H1 (cell line): Measurements from ENCODE around the gene TBK1. TPM values are rescaled to one million over a fixed set of nuclear protein-coding genes. Genes with fewer than 3 reads are reported as not detected.

Source experiments
- CTCF ChIA-PET: fragments of 300-600 bp; sonication (Branson Sonifier 250); formaldehyde crosslinking; loops from one replicate; lab custom pipeline; 2021; ENCODE audit not compliant: partially characterized antibody; lab: Charles Lee
- POLR2A ChIA-PET: fragments of 300-600 bp; sonication (Branson Sonifier 250); formaldehyde crosslinking; loops from one replicate; lab custom pipeline; 2021; ENCODE audit warnings: inconsistent platforms; ENCODE audit not compliant: partially characterized antibody; lab: Charles Lee
- DNase-seq, 2 experiments: peaks; one replicate each; pipeline versions ENCODE4 v3.0.0 to v3.0.0-alpha.2; 2010 to 2022; ENCODE audit warnings: low spot score in 2 of 2, low read depth in 1 of 2, mixed read lengths in 1 of 2
- FAIRE-seq: peaks from 2 replicates; lab custom pipeline; 2011; peaks lifted over from hg19 to GRCh38; lab: Jason Lieb, UNC
- H2AFZ ChIP-seq: 2 replicates; pipeline ENCODE4 v1.8.1; 2012; ENCODE audit warnings: low read length, inconsistent platforms
- H2AK5ac ChIP-seq: 2 replicates; pipeline ENCODE4 v1.6.1; 2013; ENCODE audit warnings: low read depth, low read length
- H2BK120ac ChIP-seq: replicated peaks from 2 replicates; pipeline ENCODE3; 2013; ENCODE audit warnings: low read depth, low read length, inconsistent platforms
- H2BK12ac ChIP-seq: 2 replicates; pipeline ENCODE4 v1.6.1; 2013; ENCODE audit warnings: low read depth, low read length
- H2BK15ac ChIP-seq: 2 replicates; pipeline ENCODE4 v1.6.1; 2013; ENCODE audit warnings: low read length
- H2BK20ac ChIP-seq: 2 replicates; pipeline ENCODE4 v1.6.1; 2013; ENCODE audit warnings: low read length
- H2BK5ac ChIP-seq: 2 replicates; pipeline ENCODE4 v1.6.1; 2013; ENCODE audit warnings: low read depth, low read length
- H3K14ac ChIP-seq: 2 replicates; pipeline ENCODE4 v1.6.1; 2013; ENCODE audit warnings: inconsistent platforms; ENCODE audit not compliant: insufficient read length
- H3K18ac ChIP-seq: 2 replicates; pipeline ENCODE4 v1.6.1; 2013; ENCODE audit warnings: low read length; ENCODE audit errors: extremely low read depth
- H3K23ac ChIP-seq: 2 replicates; pipeline ENCODE4 v1.6.1; 2013; ENCODE audit warnings: inconsistent platforms; ENCODE audit not compliant: insufficient read length
- H3K23me2 ChIP-seq: 2 replicates; pipeline ENCODE4 v1.6.1; 2013; ENCODE audit warnings: low read depth, low read length
- H3K27ac ChIP-seq: 2 replicates; pipeline ENCODE4 v1.6.1; 2011; ENCODE audit warnings: low read depth, low read length, inconsistent platforms
- H3K27me3 ChIP-seq, 4 experiments: replicated peaks in 1 of 4; 1 replicate in 1 of 4; 2 replicates in 3 of 4; pipeline versions ENCODE4 v1.6.1 to v1.8.1; 2011 to 2013; ENCODE audit warnings: low read length in 3 of 4, mild to moderate bottlenecking in 3 of 4, inconsistent platforms in 2 of 4, mixed read lengths in 2 of 4, moderate library complexity in 1 of 4; ENCODE audit not compliant: control insufficient read depth in 3 of 4, insufficient read depth in 3 of 4; ENCODE audit errors: extremely low read depth in 1 of 4
- H3K36me3 ChIP-seq, 4 experiments: 2 replicates each; pipeline versions ENCODE4 v1.6.1 to v1.8.1; 2011 to 2013; ENCODE audit warnings: mild to moderate bottlenecking in 4 of 4, low read length in 3 of 4, moderate library complexity in 2 of 4, control low read depth in 1 of 4, inconsistent platforms in 1 of 4; ENCODE audit not compliant: insufficient read depth in 4 of 4, control insufficient read depth in 2 of 4
- H3K4ac ChIP-seq: replicated peaks from 2 replicates; pipeline ENCODE3; 2013; ENCODE audit warnings: low read length, low read depth, mixed read lengths, inconsistent platforms; ENCODE audit not compliant: insufficient read length
- H3K4me1 ChIP-seq, 4 experiments: replicated peaks in 1 of 4; 1 replicate in 1 of 4; 2 replicates in 3 of 4; pipeline versions ENCODE4 v1.6.1 to v1.8.1; 2011 to 2013; ENCODE audit warnings: low read length in 3 of 4, inconsistent platforms in 2 of 4, mixed read lengths in 1 of 4; ENCODE audit not compliant: insufficient read depth in 4 of 4, control insufficient read depth in 3 of 4
- H3K4me2 ChIP-seq, 2 experiments: 2 replicates each; pipeline versions ENCODE4 v1.6.1 to v1.8.1; 2011 to 2013; ENCODE audit warnings: low read depth in 2 of 2, low read length in 2 of 2, control low read depth in 1 of 2, inconsistent platforms in 1 of 2, mild to moderate bottlenecking in 1 of 2; ENCODE audit not compliant: insufficient read depth in 1 of 2
- H3K4me3 ChIP-seq, 4 experiments: fragments of 200-600, 300-600 bp in 1 of 4; sonication (generic), shearing (Covaris generic), sonication (Bioruptor Twin) in 1 of 4; 2 replicates each; pipeline versions ENCODE4 v1.5.1 to v1.8.1; 2011 to 2016; ENCODE audit warnings: low read length in 4 of 4, low read depth in 3 of 4, control low read depth in 2 of 4, inconsistent platforms in 2 of 4, mild to moderate bottlenecking in 2 of 4, mixed read lengths in 1 of 4, moderate library complexity in 1 of 4; ENCODE audit not compliant: insufficient read depth in 2 of 4; ENCODE audit errors: extremely low read depth in 1 of 4
- H3K56ac ChIP-seq: replicated peaks from 2 replicates; pipeline ENCODE3; 2013; ENCODE audit warnings: low read depth, mild to moderate bottlenecking, mixed read lengths, low read length, inconsistent platforms; ENCODE audit not compliant: insufficient read length
- H3K79me1 ChIP-seq: 2 replicates; pipeline ENCODE4 v1.6.1; 2013; ENCODE audit warnings: low read depth, low read length, control low read depth
- H3K79me2 ChIP-seq, 2 experiments: 2 replicates each; pipeline versions ENCODE4 v1.6.1 to v1.8.1; 2012 to 2013; ENCODE audit warnings: low read length in 2 of 2, mild to moderate bottlenecking in 2 of 2, inconsistent platforms in 1 of 2; ENCODE audit not compliant: insufficient read depth in 2 of 2, control insufficient read depth in 1 of 2
- H3K9ac ChIP-seq, 4 experiments: replicated peaks in 1 of 4; 1 replicate in 1 of 4; 2 replicates in 3 of 4; pipeline versions ENCODE4 v1.6.1 to v1.8.1; 2011 to 2013; ENCODE audit warnings: low read depth in 3 of 4, low read length in 3 of 4, control low read depth in 2 of 4, mild to moderate bottlenecking in 2 of 4, moderate library complexity in 2 of 4, inconsistent platforms in 1 of 4; ENCODE audit errors: extremely low read depth in 1 of 4
- H3K9me3 ChIP-seq, 2 experiments: 2 replicates each; pipeline versions ENCODE4 v1.6.1 to v1.8.1; 2012 to 2013; ENCODE audit warnings: mild to moderate bottlenecking in 2 of 2, moderate library complexity in 2 of 2, control low read depth in 1 of 2, inconsistent platforms in 1 of 2, low read depth in 1 of 2, low read length in 1 of 2, mixed read lengths in 1 of 2; ENCODE audit not compliant: insufficient read depth in 2 of 2
- H4K20me1 ChIP-seq, 2 experiments: replicated peaks in 1 of 2; 2 replicates each; pipeline versions ENCODE3 to v1.8.1; 2011 to 2013; ENCODE audit warnings: inconsistent platforms in 2 of 2, low read length in 2 of 2, mild to moderate bottlenecking in 1 of 2; ENCODE audit not compliant: insufficient read depth in 2 of 2, control insufficient read depth in 1 of 2
- H4K5ac ChIP-seq: 2 replicates; pipeline ENCODE4 v1.6.1; 2013; ENCODE audit warnings: low read length, low read depth, mixed read lengths, inconsistent platforms; ENCODE audit not compliant: insufficient read length
- H4K8ac ChIP-seq: 2 replicates; pipeline ENCODE4 v1.8.0; 2013; ENCODE audit warnings: mild to moderate bottlenecking, moderate library complexity, low read length, inconsistent platforms; ENCODE audit not compliant: insufficient read depth; ENCODE audit errors: extremely low read depth
- H4K91ac ChIP-seq: replicated peaks from 2 replicates; pipeline ENCODE3; 2013; ENCODE audit warnings: low read length, mixed read lengths, inconsistent platforms; ENCODE audit not compliant: insufficient read length
- ASH2L ChIP-seq: fragments of 200-600, 300-600 bp; sonication (generic); IDR thresholded peaks from one replicate; pipeline ENCODE4 v1.7.1; 2017; ENCODE audit warnings: low read length
- ATF2 ChIP-seq: IDR thresholded peaks from 2 replicates; pipeline ENCODE4 v1.6.1; 2012; ENCODE audit warnings: low read length, inconsistent platforms
- CBX5 ChIP-seq: fragments of 300-800, 300-1000 bp; sonication (generic); IDR thresholded peaks from 2 replicates; pipeline ENCODE4 v1.7.1; 2016; ENCODE audit warnings: antibody characterized with exemption, low read length, low read depth
- CEBPB ChIP-seq: IDR thresholded peaks from 2 replicates; pipeline ENCODE4 v1.6.1; 2012; ENCODE audit warnings: low read depth, low read length
- CHD2 ChIP-seq: IDR thresholded peaks from 2 replicates; pipeline ENCODE4 v1.6.1; 2012; ENCODE audit warnings: low read length, improper control_type of control experiment
- CREB1 ChIP-seq: IDR thresholded peaks from 2 replicates; pipeline ENCODE4 v1.6.1; 2012; ENCODE audit warnings: inconsistent platforms
- FOSL1 ChIP-seq: IDR thresholded peaks from 2 replicates; pipeline ENCODE4 v1.6.1; 2011; ENCODE audit warnings: mild to moderate bottlenecking, low read depth, low read length, moderate library complexity; ENCODE audit not compliant: insufficient read depth
- GABPA ChIP-seq: IDR thresholded peaks from 2 replicates; pipeline ENCODE4 v1.6.1; 2011; ENCODE audit warnings: mild to moderate bottlenecking, low read length, moderate library complexity, borderline replicate concordance; ENCODE audit not compliant: insufficient read depth
- GTF2F1 ChIP-seq: IDR thresholded peaks from 2 replicates; pipeline ENCODE4 v1.6.1; 2012; ENCODE audit warnings: low read depth, low read length, improper control_type of control experiment, borderline replicate concordance
- MAFK ChIP-seq: IDR thresholded peaks from 2 replicates; pipeline ENCODE4 v1.6.1; 2012; ENCODE audit warnings: low read depth, mild to moderate bottlenecking, improper control_type of control experiment, low read length
- POLR2AphosphoS5 ChIP-seq: IDR thresholded peaks from 2 replicates; pipeline ENCODE4 v1.6.1; 2011; ENCODE audit warnings: low read depth, low read length
- SIRT6 ChIP-seq: IDR thresholded peaks from one replicate; pipeline ENCODE4 v1.7.1; 2012; ENCODE audit warnings: low read length, inconsistent platforms
- SP1 ChIP-seq: IDR thresholded peaks from 2 replicates; pipeline ENCODE4 v1.6.1; 2011; ENCODE audit warnings: low read depth, low read length
- SRF ChIP-seq: IDR thresholded peaks from 2 replicates; pipeline ENCODE4 v1.6.1; 2011; ENCODE audit warnings: mild to moderate bottlenecking, low read depth, low read length, moderate library complexity
- TBP ChIP-seq: IDR thresholded peaks from 2 replicates; pipeline ENCODE4 v1.6.1; 2011; ENCODE audit warnings: low read depth, low read length, improper control_type of control experiment
- WGBS, 2 experiments: shearing (Covaris generic) in 1 of 2; methylation state at CpG; one replicate each; pipeline versions ENCODE4 v1.1.6 to v1.1.7; 2013 to 2015; ENCODE audit warnings: low lambda C conversion rate in 2 of 2, mixed read lengths in 2 of 2, inconsistent platforms in 1 of 2, low coverage in 1 of 2, missing lambda C conversion rate in 1 of 2; ENCODE audit not compliant: insufficient replicate concordance in 2 of 2, insufficient coverage in 1 of 2, insufficient read length in 1 of 2; ENCODE audit errors: extremely low coverage in 1 of 2, missing lambda C conversion rate in 1 of 2; 5-methylcytosine and 5-hydroxymethylcytosine counted together
- polyA plus RNA-seq, 7 experiments: library from polyadenylated mRNA; depleted of rRNA in 3 of 7; stranded (reverse) in 5 of 7; unstranded in 2 of 7; fragments of >200 nt in 5 of 7; fragments of 200-250 nt in 2 of 7; gene quantifications; 1 replicate in 5 of 7; 2 replicates in 1 of 7; 4 replicates in 1 of 7; pipeline versions ENCODE4 v1.2.1 to v1.2.3, GENCODE V29; 2011 to 2013; ENCODE audit warnings: missing spikeins in 2 of 7, mixed read lengths in 2 of 7
- total RNA-seq: library from RNA; stranded (reverse); fragmentation: NEBNext Ultra II Directional; extraction: Animal tissue kit (Norgen Biotek cat#: 25700); gene quantifications from 2 replicates; pipeline ENCODE4 v1.2.1, GENCODE V29; 2021

TBK1 gene
- total and polyA plus RNA-seq, 2 of the 8 experiments (the other 6 are each of a cell fraction or from before 2014, with no cell fraction given), result 5.3 to 20.4 TPM

GRCh38 chr12:64528616-64529015 lies 76.7 kb downstream of the TBK1 start:
- Histone ChIP-seq H3K4me1 (peaks cover 0 to 4% (median 2%) of the 10 kb centered on the region in 4 experiments; a peak in 4 of 7 replicates), H4K20me1 (no peaks in the 10 kb centered on the region), H2BK120ac (no peak overlapping the region), H2AFZ (no peak overlapping the region), H2BK15ac (no peak overlapping the region), H3K4ac (no peak overlapping the region), H4K5ac (no peak overlapping the region), H2BK5ac (no peak overlapping the region), H3K27ac (no peak overlapping the region), H3K9ac (no peak overlapping the region), H3K4me2 (no peak overlapping the region), H3K27me3 (no peaks in the 10 kb centered on the region; a peak in 1 of 7 replicates), H3K9me3 (no peaks in the 10 kb centered on the region), H2AK5ac (no peak overlapping the region), H3K14ac (no peak overlapping the region), H3K79me2 (no peaks in the 10 kb centered on the region), H3K56ac (no peak overlapping the region), H3K4me3 (no peak overlapping the region), H3K23me2 (no peaks in the 10 kb centered on the region), H3K36me3 (no peaks in the 10 kb centered on the region), H2BK20ac (no peak overlapping the region), H4K8ac (no peak overlapping the region), H3K79me1 (no peaks in the 10 kb centered on the region), H3K18ac (no peak overlapping the region), H2BK12ac (no peak overlapping the region), H4K91ac (no peak overlapping the region), H3K23ac (no peak overlapping the region)
- POLR2A ChIA-PET, result interaction anchor here (1.2 kb wide), 1 partner anchor 30 kb away, joined by 3 read pairs; no protein-coding TSS in a partner anchor
- FAIRE-seq, result no peak
- no peak for DNase-seq
- CTCF ChIA-PET, result interaction anchor here (1.6 kb wide), 1 partner anchor 21 kb away, joined by 6 read pairs; no protein-coding TSS in a partner anchor
- WGBS, 2 experiments, result 86% methylated on average over 8 of the region's 8 CpGs; no CpG with 5 or more reads in 1 of the 2 experiments
- no peak for TF ChIP-seq FOSL1
- no peak for TF ChIP-seq SRF
- TF ChIP-seq TBP, result no peak
- TF ChIP-seq ATF2, result no peak
- no peak for TF ChIP-seq POLR2AphosphoS5
- no peak for TF ChIP-seq MAFK
- no peak for TF ChIP-seq ASH2L
- TF ChIP-seq GTF2F1, result no peak
- no peak for TF ChIP-seq CHD2
- no peak for TF ChIP-seq GABPA
- no peak for TF ChIP-seq CBX5
- no peak for TF ChIP-seq CEBPB
- no peak for TF ChIP-seq CREB1
- no peak for TF ChIP-seq SIRT6
- no peak for TF ChIP-seq SP1
